Parathyroid adenoma (tissue), 2 donors: Measurements from ENCODE around the gene HRCT1.
"Not testable (repeated sequence)": the region's sequence is repeated elsewhere in the genome, so short reads cannot be mapped to it uniquely, and the experiment has no call there.

Experiments used
- H2AFZ ChIP-seq: fragments of 300-600 bp; sonication (generic); one replicate; pipeline ENCODE4 v1.7.0; 2017; ENCODE audit warnings: antibody characterized with exemption, mild to moderate bottlenecking
- H3K27ac ChIP-seq: fragments of 300-600 bp; sonication (generic); one replicate; pipeline ENCODE4 v1.7.0; 2017
- H3K27me3 ChIP-seq: fragments of 300-600 bp; sonication (generic); one replicate; pipeline ENCODE4 v1.7.0; 2017; ENCODE audit warnings: low read length; ENCODE audit not compliant: control insufficient read depth, insufficient read depth
- H3K36me3 ChIP-seq: fragments of 300-600 bp; sonication (generic); one replicate; pipeline ENCODE4 v1.7.0; 2017; ENCODE audit warnings: low read length; ENCODE audit not compliant: control insufficient read depth, insufficient read depth
- H3K4me1 ChIP-seq: fragments of 300-600 bp; sonication (generic); one replicate; pipeline ENCODE4 v1.7.0; 2017; ENCODE audit warnings: control low read depth
- H3K4me2 ChIP-seq: fragments of 300-600 bp; sonication (generic); one replicate; pipeline ENCODE4 v1.7.0; 2017; ENCODE audit warnings: low read length
- H3K4me3 ChIP-seq: fragments of 300-600 bp; sonication (generic); one replicate; pipeline ENCODE4 v1.7.0; 2017; ENCODE audit warnings: low read depth, low read length
- H3K79me2 ChIP-seq: fragments of 300-600 bp; sonication (generic); one replicate; pipeline ENCODE4 v1.7.0; 2017; ENCODE audit warnings: control low read depth
- H3K9ac ChIP-seq: fragments of 300-600 bp; sonication (generic); one replicate; pipeline ENCODE4 v1.7.0; 2017; ENCODE audit warnings: mild to moderate bottlenecking
- H3K9me3 ChIP-seq: fragments of 300-600 bp; sonication (generic); one replicate; pipeline ENCODE4 v1.7.0; 2017; ENCODE audit warnings: low read length; ENCODE audit not compliant: control insufficient read depth
- CTCF ChIP-seq: fragments of 300-600 bp; sonication (generic); IDR thresholded peaks from one replicate; pipeline ENCODE4 v1.7.0; 2017; ENCODE audit warnings: antibody characterized with exemption, mild to moderate bottlenecking
- donor health status: primary hyperparathyroidism.

Gene HRCT1

GRCh38 chr9:35909687-35910612 is 3.9 kb downstream of the HRCT1 start:
- TF ChIP-seq CTCF = no peak
- H3K36me3 ChIP-seq = no peaks in the 10 kb centered on the region
- peak overlapping the region; percentile 76 for H3K27ac ChIP-seq
- H3K79me2 ChIP-seq = no peaks in the 10 kb centered on the region
- H3K9me3 ChIP-seq = no peaks in the 10 kb centered on the region
- H3K9ac ChIP-seq = no peak overlapping the region
- no peak overlapping the region for H2AFZ ChIP-seq
- H3K4me3 ChIP-seq = no peak overlapping the region
- H3K27me3 ChIP-seq = no peaks in the 10 kb centered on the region
- H3K4me1 ChIP-seq = peaks cover 13% of the 10 kb centered on the region
- peak overlapping the region; percentile 14 for H3K4me2 ChIP-seq

- no peaks in the 10 kb centered on the region for H3K27me3 ChIP-seq
- no peak overlapping the region for H2AFZ ChIP-seq
- no peaks in the 10 kb centered on the region for H3K36me3 ChIP-seq
- H3K4me2 ChIP-seq = no peak overlapping the region
- peak overlapping the region; percentile 76 for H3K27ac ChIP-seq
- H3K4me3 ChIP-seq = no peak overlapping the region
- peaks cover 13% of the 10 kb centered on the region for H3K4me1 ChIP-seq
- no peak overlapping the region for H3K9ac ChIP-seq
- H3K9me3 ChIP-seq = no peaks in the 10 kb centered on the region
- TF ChIP-seq CTCF = peak; percentile 13
- H3K79me2 ChIP-seq = no peaks in the 10 kb centered on the region
Measured at GRCh38 chr9:35910613-35911359, 4.8 kb downstream of the HRCT1 start.

- no peaks in the 10 kb centered on the region for H3K36me3 ChIP-seq
- H3K9ac ChIP-seq = no peak overlapping the region
- peaks cover 13% of the 10 kb centered on the region for H3K4me1 ChIP-seq
- no peak for TF ChIP-seq CTCF
- no peak overlapping the region for H3K4me3 ChIP-seq
- no peaks in the 10 kb centered on the region for H3K79me2 ChIP-seq
- no peaks in the 10 kb centered on the region for H3K9me3 ChIP-seq
- H3K27ac ChIP-seq = peak overlapping the region; percentile 32
- no peaks in the 10 kb centered on the region for H3K27me3 ChIP-seq
- peak overlapping the region; percentile 6 for H3K4me2 ChIP-seq
- no peak overlapping the region for H2AFZ ChIP-seq
Measured at GRCh38 chr9:35911690-35912089, 5.7 kb downstream of the HRCT1 start.

- no peaks in the 10 kb centered on the region for H3K79me2 ChIP-seq
- no peak overlapping the region for H3K4me3 ChIP-seq
- H3K27ac ChIP-seq = no peak overlapping the region
- no peaks in the 10 kb centered on the region for H3K9me3 ChIP-seq
- H3K36me3 ChIP-seq = no peaks in the 10 kb centered on the region
- H3K4me2 ChIP-seq = no peak overlapping the region
- no peak overlapping the region for H2AFZ ChIP-seq
- peaks cover 13% of the 10 kb centered on the region for H3K4me1 ChIP-seq
- H3K27me3 ChIP-seq = no peaks in the 10 kb centered on the region
- TF ChIP-seq CTCF = no peak
- no peak overlapping the region for H3K9ac ChIP-seq
Measured at GRCh38 chr9:35912791-35913400, 6.9 kb downstream of the HRCT1 start.

- H3K27ac ChIP-seq, H3K9ac ChIP-seq: not testable (repeated sequence)
Measured at GRCh38 chr9:35913429-35913828, 7.4 kb downstream of the HRCT1 start.

More at GRCh38 chr9:35913429-35913828, 7.4 kb downstream of the HRCT1 start:
- H2AFZ ChIP-seq, H3K27me3 ChIP-seq, H3K4me2 ChIP-seq, H3K79me2 ChIP-seq, H3K4me3 ChIP-seq, H3K9me3 ChIP-seq, H3K36me3 ChIP-seq: not testable (repeated sequence)
- peaks cover 13% of the 10 kb centered on the region for H3K4me1 ChIP-seq
